Measurements from ENCODE around the gene TMEM258.

DNA sequence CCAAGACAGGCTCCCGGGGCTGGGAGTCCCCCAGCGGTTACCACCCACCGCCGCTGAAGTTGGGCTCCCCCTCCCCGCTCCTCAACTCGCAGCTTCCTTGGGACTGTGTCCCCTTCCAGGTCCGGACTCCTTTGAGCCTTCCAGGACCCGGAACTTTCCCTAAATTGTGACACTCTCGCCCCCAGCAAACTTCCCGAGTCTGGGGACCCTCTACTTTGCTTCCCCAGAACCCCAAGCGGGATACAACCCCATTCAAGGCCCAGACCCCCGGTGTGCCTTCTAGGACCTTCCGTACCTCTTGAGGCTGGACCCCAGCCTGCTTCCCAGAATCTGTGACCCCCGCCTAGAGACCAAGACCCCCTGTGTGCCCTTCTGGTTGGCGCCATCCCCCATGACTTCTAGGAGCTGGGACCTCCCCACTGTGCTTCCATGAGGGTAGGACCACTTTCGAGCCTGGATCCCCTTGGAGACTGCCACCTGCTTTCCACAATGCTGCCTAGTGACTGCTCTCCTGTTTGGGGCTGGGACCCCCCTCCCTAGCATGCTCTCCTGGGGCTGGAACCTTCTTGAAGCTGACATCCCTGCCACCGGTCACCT, 39.4 kb downstream of the TMEM258 start:
- TF ChIP-seq EZH2 (IDR thresholded peaks at IDR 0.05) (no peak), POLR2AphosphoS5 (IDR thresholded peaks at IDR 0.05; ENCODE audit: borderline replicate concordance, low read depth, low read length) (no peak)

All from SK-N-MC (cell line).